Small intestine (tissue), 16 donors: ENCODE data around the gene AATK. TPM values are rescaled to one million over a fixed set of nuclear protein-coding genes. Genes with fewer than 3 reads are reported as not detected.

Source experiments
- DNase-seq, 2 donors: peaks; one replicate each; pipeline versions ENCODE4 v3.0.0 to v3.0.0-alpha.2; 2013
- FAIRE-seq: peaks from 2 replicates; lab custom pipeline; 2012; peaks lifted over from hg19 to GRCh38; lab: Jason Lieb, UNC
- H3K27ac ChIP-seq, 3 donors: one replicate each; pipeline ENCODE4 v1.5.1; 2013; ENCODE audit warnings: low read length in 2 of 3, mild to moderate bottlenecking in 2 of 3, control low read depth in 1 of 3, inconsistent platforms in 1 of 3, low read depth in 1 of 3, moderate library complexity in 1 of 3
- H3K27me3 ChIP-seq, 3 donors: one replicate each; pipeline ENCODE4 v1.6.1; 2013; ENCODE audit warnings: low read length in 3 of 3, inconsistent platforms in 1 of 3; ENCODE audit not compliant: control insufficient read depth in 3 of 3, insufficient read depth in 3 of 3
- H3K36me3 ChIP-seq, 3 donors: one replicate each; pipeline ENCODE4 v1.6.1; 2013; ENCODE audit warnings: low read length in 3 of 3, inconsistent platforms in 1 of 3, low read depth in 1 of 3, mild to moderate bottlenecking in 1 of 3, moderate library complexity in 1 of 3; ENCODE audit not compliant: control insufficient read depth in 3 of 3, insufficient read depth in 2 of 3
- H3K4me1 ChIP-seq, 3 donors: one replicate each; pipeline ENCODE4 v1.6.1; 2013; ENCODE audit warnings: low read length in 2 of 3, inconsistent platforms in 1 of 3, low read depth in 1 of 3, mild to moderate bottlenecking in 1 of 3, moderate library complexity in 1 of 3; ENCODE audit not compliant: control insufficient read depth in 3 of 3, insufficient read depth in 2 of 3
- H3K4me3 ChIP-seq, 3 donors: one replicate each; pipeline ENCODE4 v1.5.1; 2013; ENCODE audit warnings: low read length in 3 of 3, control low read depth in 1 of 3, inconsistent platforms in 1 of 3, low read depth in 1 of 3, mild to moderate bottlenecking in 1 of 3, moderate library complexity in 1 of 3
- H3K9me3 ChIP-seq, 2 donors: one replicate each; pipeline ENCODE4 v1.6.1; 2013; ENCODE audit warnings: low read depth in 1 of 2, low read length in 1 of 2; ENCODE audit not compliant: control insufficient read depth in 2 of 2, insufficient read depth in 1 of 2
- WGBS, 3 donors: extraction: QIAGEN DNeasy Blood & Tissue Kit; methylation state at CpG; one replicate each; pipeline ENCODE4 v1.1.7; 2013; 5-methylcytosine and 5-hydroxymethylcytosine counted together
- long read RNA-seq, 10 donors: transcript quantifications; one replicate each; lab custom pipeline, GENCODE V29; 2026
- polyA plus RNA-seq, 4 donors: library from polyadenylated mRNA; stranded (reverse) in 3 of 4; unstranded in 1 of 4; fragments of 200-250 nt in 3 of 4; fragments of 120-200 nt in 1 of 4; gene quantifications; one replicate each; pipeline versions ENCODE4 v1.2.1 to v1.2.3, GENCODE V29; 2013
- donor health status: healthy with polysubstance abuse.
- donor health status: control.
- donor health status: control.
- donor health status: Bipolar disorder and iron deficiency.
- donor health status: healthy.

AATK gene
- polyA plus RNA-seq = 100 to 1,000 TPM in 1 of 4 donors, 10 to 100 TPM in 3; 33.1 to 118 (median 95.7) TPM
- long read RNA-seq, donor 1 = 0 reads
- long read RNA-seq, donor 2, full-length matches to known transcripts = 1 of 1 reads
- long read RNA-seq, donor 2, partial matches to known transcripts = 0 of 1 reads
- long read RNA-seq, donor 2, other reads (novel, unspliced or antisense) = 0 of 1 reads
- long read RNA-seq, donor 3 = 0 reads
- long read RNA-seq, donor 4 = 0 reads
- long read RNA-seq, donor 5 = 0 reads
- long read RNA-seq, donor 6, full-length matches to known transcripts = 1 of 1 reads
- long read RNA-seq, donor 6, partial matches to known transcripts = 0 of 1 reads
- long read RNA-seq, donor 6, other reads (novel, unspliced or antisense) = 0 of 1 reads
- long read RNA-seq, donor 7 = 0 reads
- long read RNA-seq, donor 8 = 0 reads
- long read RNA-seq, donor 9, partial matches to known transcripts = 7 of 13 reads
- long read RNA-seq, donor 9, other reads (novel, unspliced or antisense) = 6 of 13 reads
- long read RNA-seq, donor 10, partial matches to known transcripts = 5 of 5 reads
- long read RNA-seq, donor 10, other reads (novel, unspliced or antisense) = 0 of 5 reads

GRCh38 chr17:81166033-81166492 lies at the start of gene AATK:
AATK (minus strand) TSS chr17:81166221; CDS start chr17:81165992, 229 bp downstream.
- Histone ChIP-seq H3K4me1 (peaks cover 0 to 39% (median 0%) of the 10 kb centered on the region in 3 donors), H3K27me3 (no peaks in the 10 kb centered on the region), H3K36me3 (peaks cover 0 to 48% (median 0%) of the 10 kb centered on the region in 3 donors), H3K4me3 (peak within 1 kb of the TSS in 2 of 3 donors; percentile 55 to 75), H3K9me3 (no peaks in the 10 kb centered on the region), H3K27ac (peak within 1 kb of the TSS in 1 of 3 donors; percentile 95)
- FAIRE-seq (no peak), DNase-seq (no peak)
- WGBS, 3 donors = 2 to 3% (median 2%) methylated on average over 17 to 62 of the region's 62 CpGs

- DNase-seq (no peak), FAIRE-seq (no peak)
- H3K9me3 ChIP-seq = no peaks in the 10 kb centered on the region
- H3K36me3 ChIP-seq = peaks cover 0 to 27% (median 3%) of the 10 kb centered on the region in 3 donors
- H3K27me3 ChIP-seq = no peaks in the 10 kb centered on the region
- no peak overlapping the region for H3K4me3 ChIP-seq
- H3K4me1 ChIP-seq = no peaks in the 10 kb centered on the region
- 89 to 93% (median 91%) methylated on average over 8 of the region's 8 CpGs for WGBS, 3 donors
- no peak overlapping the region for H3K27ac ChIP-seq
Observed at GRCh38 chr17:81213978-81214377, 48.0 kb upstream of the AATK start.

- Histone ChIP-seq H3K4me1 (no peaks in the 10 kb centered on the region), H3K27ac (no peak overlapping the region), H3K27me3 (no peaks in the 10 kb centered on the region), H3K36me3 (peaks cover 0 to 29% (median under 1%) of the 10 kb centered on the region in 3 donors), H3K4me3 (no peak overlapping the region), H3K9me3 (no peaks in the 10 kb centered on the region)
- DNase-seq (no peak), FAIRE-seq (no peak)
- WGBS, 3 donors = 89 to 95% (median 91%) methylated on average over 9 of the region's 9 CpGs
Observed at GRCh38 chr17:81212365-81212764, 46.3 kb upstream of the AATK start.

GRCh38 chr17:81210868-81211267 lies 44.8 kb upstream of the AATK start:
- no peaks in the 10 kb centered on the region for H3K4me1 ChIP-seq
- H3K27me3 ChIP-seq = no peaks in the 10 kb centered on the region
- no peak for DNase-seq
- no peak overlapping the region for H3K4me3 ChIP-seq
- peaks cover 0 to 34% (median 0%) of the 10 kb centered on the region in 3 donors for H3K36me3 ChIP-seq
- FAIRE-seq = no peak
- H3K27ac ChIP-seq = no peak overlapping the region
- 70 to 81% (median 73%) methylated on average over 14 of the region's 14 CpGs for WGBS, 3 donors
- H3K9me3 ChIP-seq = no peaks in the 10 kb centered on the region

GRCh38 chr17:81210466-81210865 lies 44.4 kb upstream of the AATK start:
- 76 to 88% (median 81%) methylated on average over 10 of the region's 10 CpGs for WGBS, 3 donors
- no peaks in the 10 kb centered on the region for H3K4me1 ChIP-seq
- H3K36me3 ChIP-seq = peaks cover 0 to 37% (median 0%) of the 10 kb centered on the region in 3 donors
- no peak overlapping the region for H3K4me3 ChIP-seq
- no peak for DNase-seq
- no peak for FAIRE-seq
- no peaks in the 10 kb centered on the region for H3K27me3 ChIP-seq
- H3K9me3 ChIP-seq = no peaks in the 10 kb centered on the region
- H3K27ac ChIP-seq = no peak overlapping the region

GRCh38 chr17:81209141-81209540 lies 43.1 kb upstream of the AATK start:
- no peaks in the 10 kb centered on the region for H3K9me3 ChIP-seq
- H3K27ac ChIP-seq = no peak overlapping the region
- 96 to 97% (median 96%) methylated on average over 13 to 16 of the region's 16 CpGs for WGBS, 3 donors
- H3K4me1 ChIP-seq = no peaks in the 10 kb centered on the region
- FAIRE-seq (no peak), DNase-seq (no peak)
- no peaks in the 10 kb centered on the region for H3K27me3 ChIP-seq
- no peak overlapping the region for H3K4me3 ChIP-seq
- H3K36me3 ChIP-seq = peaks cover 0 to 40% (median 0%) of the 10 kb centered on the region in 3 donors

- no peak for DNase-seq
- Histone ChIP-seq H3K4me1 (no peaks in the 10 kb centered on the region), H3K27ac (no peak overlapping the region), H3K36me3 (peaks cover 0 to 43% (median 0%) of the 10 kb centered on the region in 3 donors), H3K27me3 (no peaks in the 10 kb centered on the region), H3K4me3 (no peak overlapping the region), H3K9me3 (no peaks in the 10 kb centered on the region)
- no peak for FAIRE-seq
- WGBS, 3 donors = 94 to 96% (median 95%) methylated on average over 9 to 10 of the region's 10 CpGs
Observed at GRCh38 chr17:81208651-81209050, 42.6 kb upstream of the AATK start.

- 84 to 87% (median 84%) methylated on average over 20 to 21 of the region's 21 CpGs for WGBS, 3 donors
Observed at GRCh38 chr17:81207610-81208581, 41.9 kb upstream of the AATK start.

More at GRCh38 chr17:81207610-81208581, 41.9 kb upstream of the AATK start:
- Histone ChIP-seq H3K4me1 (no peaks in the 10 kb centered on the region), H3K27me3 (no peaks in the 10 kb centered on the region), H3K36me3 (peaks cover 0 to 51% (median 0%) of the 10 kb centered on the region in 3 donors), H3K27ac (no peak overlapping the region), H3K4me3 (no peak overlapping the region), H3K9me3 (no peaks in the 10 kb centered on the region)
- no peak for DNase-seq
- no peak for FAIRE-seq
